Type B pancreatic cell (in vitro differentiated cells): ENCODE data around the gene KRTAP10-8. TPM values are rescaled to one million over a fixed set of nuclear protein-coding genes. Genes with fewer than 3 reads are reported as not detected.

Source experiments
- DNase-seq: peaks from one replicate; pipeline ENCODE4 v3.0.0; 2021; ENCODE audit warnings: mixed read lengths; ENCODE audit not compliant: unreplicated experiment; ENCODE audit errors: extremely low spot score
- H3K27ac Mint-ChIP-seq: 2 replicates; pipeline ENCODE4 v1.8.0; 2021; ENCODE audit warnings: mild to moderate bottlenecking, mixed read lengths
- H3K27me3 Mint-ChIP-seq: 2 replicates; pipeline ENCODE4 v1.8.0; 2021; ENCODE audit warnings: mixed read lengths
- H3K36me3 Mint-ChIP-seq: 2 replicates; pipeline ENCODE4 v1.8.0; 2021; ENCODE audit warnings: mixed read lengths
- H3K4me1 Mint-ChIP-seq: one replicate; pipeline ENCODE4 v1.8.0; 2021; ENCODE audit warnings: mixed read lengths; ENCODE audit not compliant: unreplicated experiment
- H3K4me3 Mint-ChIP-seq: 2 replicates; pipeline ENCODE4 v1.8.0; 2021; ENCODE audit warnings: mild to moderate bottlenecking, mixed read lengths
- H3K9me3 Mint-ChIP-seq: 2 replicates; pipeline ENCODE4 v1.8.0; 2021; ENCODE audit warnings: mixed read lengths
- long read RNA-seq: library from polyadenylated mRNA; unstranded; transcript quantifications from one replicate; pipeline ENCODE4 v2.0.0, GENCODE V29; 2020
- total RNA-seq: library from RNA; stranded (reverse); gene quantifications from 2 replicates; pipeline ENCODE4 v1.2.1, GENCODE V29; 2021; ENCODE audit warnings: low replicate concordance
- TF ChIP-seq, protein P1 (sequence below): fragments of 200-600 bp; sonication (generic); conservative IDR thresholded peaks from 2 replicates; pipeline ENCODE4 v1.5.0; 2021; ENCODE audit warnings: antibody characterized with exemption, mild to moderate bottlenecking

KRTAP10-8 gene, protein sequence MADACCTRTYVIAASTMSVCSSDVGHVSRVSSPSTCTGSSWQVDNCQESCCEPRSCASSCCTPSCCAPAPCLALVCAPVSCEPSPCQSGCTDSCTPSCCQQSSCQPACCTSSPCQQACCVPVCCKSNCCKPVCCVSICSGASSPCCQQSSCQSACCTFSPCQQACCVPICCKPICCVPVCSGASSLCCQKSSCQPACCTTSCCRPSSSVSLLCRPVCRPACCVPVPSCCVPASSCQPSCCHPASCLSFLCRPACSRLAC
- total RNA-seq, result not detected in 2 replicates
- long read RNA-seq, result 0 reads

DNA sequence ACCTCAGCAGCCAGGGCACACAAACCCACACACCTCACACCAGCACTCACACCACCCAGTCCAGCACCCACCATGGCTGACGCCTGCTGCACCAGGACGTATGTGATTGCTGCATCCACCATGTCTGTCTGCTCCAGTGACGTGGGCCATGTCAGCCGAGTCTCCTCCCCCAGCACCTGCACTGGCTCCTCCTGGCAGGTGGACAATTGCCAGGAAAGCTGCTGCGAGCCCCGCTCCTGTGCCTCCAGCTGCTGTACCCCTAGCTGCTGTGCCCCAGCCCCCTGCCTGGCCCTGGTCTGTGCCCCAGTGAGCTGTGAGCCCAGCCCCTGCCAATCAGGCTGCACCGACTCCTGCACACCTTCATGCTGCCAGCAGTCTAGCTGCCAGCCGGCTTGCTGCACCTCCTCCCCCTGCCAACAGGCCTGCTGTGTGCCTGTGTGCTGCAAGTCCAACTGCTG, at the start of gene KRTAP10-8:
Gene KRTAP10-8 (plus strand): TSS at position 51 of the 458 bp plus-strand sequence. CDS start 22 bp downstream, at position 73.
- TF ChIP-seq, protein P1, sequence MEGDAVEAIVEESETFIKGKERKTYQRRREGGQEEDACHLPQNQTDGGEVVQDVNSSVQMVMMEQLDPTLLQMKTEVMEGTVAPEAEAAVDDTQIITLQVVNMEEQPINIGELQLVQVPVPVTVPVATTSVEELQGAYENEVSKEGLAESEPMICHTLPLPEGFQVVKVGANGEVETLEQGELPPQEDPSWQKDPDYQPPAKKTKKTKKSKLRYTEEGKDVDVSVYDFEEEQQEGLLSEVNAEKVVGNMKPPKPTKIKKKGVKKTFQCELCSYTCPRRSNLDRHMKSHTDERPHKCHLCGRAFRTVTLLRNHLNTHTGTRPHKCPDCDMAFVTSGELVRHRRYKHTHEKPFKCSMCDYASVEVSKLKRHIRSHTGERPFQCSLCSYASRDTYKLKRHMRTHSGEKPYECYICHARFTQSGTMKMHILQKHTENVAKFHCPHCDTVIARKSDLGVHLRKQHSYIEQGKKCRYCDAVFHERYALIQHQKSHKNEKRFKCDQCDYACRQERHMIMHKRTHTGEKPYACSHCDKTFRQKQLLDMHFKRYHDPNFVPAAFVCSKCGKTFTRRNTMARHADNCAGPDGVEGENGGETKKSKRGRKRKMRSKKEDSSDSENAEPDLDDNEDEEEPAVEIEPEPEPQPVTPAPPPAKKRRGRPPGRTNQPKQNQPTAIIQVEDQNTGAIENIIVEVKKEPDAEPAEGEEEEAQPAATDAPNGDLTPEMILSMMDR, result no peak
- no peak for DNase-seq
- H3K4me3 Mint-ChIP-seq, result no peak within 1 kb of the TSS
- H3K27ac Mint-ChIP-seq, result no peak within 1 kb of the TSS
- no peaks in the 10 kb centered on the region for H3K4me1 Mint-ChIP-seq
- no peaks in the 10 kb centered on the region for H3K36me3 Mint-ChIP-seq
- H3K27me3 Mint-ChIP-seq, result peaks cover 4% of the 10 kb centered on the region
- H3K9me3 Mint-ChIP-seq, result peaks cover 13% of the 10 kb centered on the region

DNA sequence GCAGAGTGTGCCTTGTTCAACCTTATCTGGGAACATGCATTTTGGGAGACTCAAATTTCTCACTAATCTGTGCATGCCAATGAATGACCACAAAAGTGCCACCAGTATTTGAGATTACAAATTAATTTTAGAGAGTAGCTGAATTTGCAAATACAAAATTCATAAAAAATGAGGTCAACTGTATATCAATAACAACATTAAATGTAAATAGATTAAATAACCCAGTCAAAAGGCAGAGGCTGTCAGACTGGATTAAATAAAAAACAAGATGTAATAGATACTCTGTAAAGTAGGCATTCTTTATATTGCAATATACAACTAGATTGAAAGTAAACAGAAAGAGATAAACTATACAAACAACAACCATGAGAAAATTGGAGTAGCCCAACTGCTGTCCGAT, 47.8 kb upstream of the KRTAP10-8 start:
- DNase-seq, result no peak
- Mint-ChIP-seq H3K36me3 (no peaks in the 10 kb centered on the region), H3K4me1 (no peaks in the 10 kb centered on the region), H3K4me3 (no peak overlapping the region), H3K27me3 (peaks cover 6% of the 10 kb centered on the region), H3K9me3 (no peaks in the 10 kb centered on the region), H3K27ac (no peak overlapping the region)
- TF ChIP-seq, protein P1, result no peak

DNA sequence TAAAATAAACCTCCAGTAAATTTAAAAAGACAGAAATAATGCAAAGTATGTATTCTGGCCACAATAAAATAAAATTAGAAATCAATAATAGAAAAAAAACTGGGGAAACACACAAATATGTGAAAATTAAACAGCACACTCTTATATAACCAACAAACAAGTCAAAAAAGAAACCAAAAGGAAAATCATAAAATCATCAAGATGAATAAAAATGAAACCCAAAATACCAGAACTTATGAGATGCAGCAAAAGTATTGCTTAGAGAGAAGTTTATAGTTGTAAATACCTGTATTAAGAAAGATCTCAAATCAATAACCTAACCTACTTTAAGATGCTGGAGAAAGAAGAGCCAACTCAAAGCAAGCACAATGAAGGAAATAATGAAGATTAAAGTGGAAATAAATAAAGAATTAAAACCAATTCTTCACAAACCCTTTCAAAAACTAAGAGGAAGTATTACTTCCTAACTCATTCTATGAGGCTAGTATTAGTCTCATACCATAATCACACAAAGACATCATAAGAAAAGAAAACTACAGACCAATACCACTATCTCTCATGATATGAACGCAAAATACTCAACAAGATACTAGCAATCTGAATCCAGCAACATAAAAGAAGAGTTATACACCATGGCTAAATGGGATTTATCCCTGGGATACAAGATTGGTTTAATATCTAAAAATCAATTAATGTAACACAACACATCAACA, 46.8 kb upstream of the KRTAP10-8 start:
- H3K4me3 Mint-ChIP-seq, result no peak overlapping the region
- no peaks in the 10 kb centered on the region for H3K9me3 Mint-ChIP-seq
- H3K36me3 Mint-ChIP-seq, result no peaks in the 10 kb centered on the region
- H3K4me1 Mint-ChIP-seq, result no peaks in the 10 kb centered on the region
- peaks cover 6% of the 10 kb centered on the region for H3K27me3 Mint-ChIP-seq
- TF ChIP-seq, protein P1, result no peak
- no peak overlapping the region for H3K27ac Mint-ChIP-seq
- no peak for DNase-seq

DNA sequence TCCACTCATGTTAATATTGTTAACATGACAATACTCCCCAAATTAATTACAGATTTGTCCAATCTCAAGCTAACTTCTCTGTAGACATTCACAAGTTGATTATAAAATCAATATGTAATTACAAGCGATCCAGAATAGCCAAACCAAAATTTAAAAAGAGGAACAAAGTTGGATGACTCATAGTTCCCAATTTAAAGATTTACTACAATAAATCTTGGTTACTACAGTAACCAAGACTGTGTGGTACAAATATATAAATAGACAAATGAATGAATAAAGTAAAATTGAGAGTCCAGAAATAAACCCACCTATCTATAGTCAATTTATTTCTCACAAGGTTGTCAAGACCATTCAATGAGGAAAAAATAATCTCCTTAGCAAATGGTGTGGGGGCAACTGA, 45.5 kb upstream of the KRTAP10-8 start:
- Mint-ChIP-seq H3K4me1 (no peaks in the 10 kb centered on the region), H3K27ac (no peak overlapping the region), H3K4me3 (no peak overlapping the region), H3K36me3 (no peaks in the 10 kb centered on the region), H3K9me3 (peaks cover 2% of the 10 kb centered on the region), H3K27me3 (peaks cover 7% of the 10 kb centered on the region)
- no peak for DNase-seq
- TF ChIP-seq, protein P1, result no peak

DNA sequence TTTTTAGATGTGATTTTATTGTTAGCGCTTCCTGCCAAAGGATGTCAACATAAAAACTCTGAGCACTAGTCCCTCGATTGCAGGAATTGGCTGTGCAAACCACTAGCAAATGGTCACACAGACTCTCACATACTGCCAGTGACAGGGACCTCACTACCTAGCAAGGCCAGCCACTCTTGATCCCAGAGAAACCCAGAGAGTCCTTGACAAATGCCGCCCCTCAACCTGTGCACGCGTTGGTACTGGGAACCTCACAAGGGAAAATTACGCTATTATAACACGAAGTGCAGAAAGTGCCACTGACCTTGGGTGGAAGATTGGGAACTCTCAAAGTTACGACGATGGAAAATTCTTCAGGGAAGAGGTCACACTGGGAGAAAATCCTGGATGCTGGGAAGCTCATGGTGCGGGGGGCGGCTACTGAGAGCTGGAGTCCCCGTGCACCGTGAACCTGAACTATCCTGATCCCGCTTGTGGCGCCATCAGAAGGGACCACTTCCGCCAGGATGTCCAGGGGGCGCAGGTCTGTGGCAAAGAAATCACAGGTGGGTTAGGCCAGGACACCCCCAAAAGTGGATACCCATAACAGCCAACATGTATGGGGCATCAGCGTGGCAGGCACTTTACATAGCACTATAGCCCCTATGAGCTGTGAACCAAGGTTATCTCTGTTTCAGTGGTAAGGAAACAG, 44.3 kb upstream of the KRTAP10-8 start:
- H3K4me1 Mint-ChIP-seq, result no peaks in the 10 kb centered on the region
- H3K27me3 Mint-ChIP-seq, result peaks cover 3% of the 10 kb centered on the region
- no peak overlapping the region for H3K27ac Mint-ChIP-seq
- no peak for DNase-seq
- H3K36me3 Mint-ChIP-seq, result no peaks in the 10 kb centered on the region
- no peak overlapping the region for H3K4me3 Mint-ChIP-seq
- TF ChIP-seq, protein P1, result no peak
- H3K9me3 Mint-ChIP-seq, result peaks cover 5% of the 10 kb centered on the region
